Subcutaneous abdominal adipose tissue (tissue), 5 donors: ENCODE results near the gene CNKSR3.

Experiments used
- H3K27ac ChIP-seq: one replicate; pipeline ENCODE4 v1.7.0; 2013; ENCODE audit warnings: low read depth, mild to moderate bottlenecking, inconsistent platforms, low read length, moderate library complexity
- H3K27me3 ChIP-seq, 5 donors: one replicate each; pipeline ENCODE4 v1.7.0; 2013; ENCODE audit warnings: low read length in 5 of 5, inconsistent platforms in 1 of 5; ENCODE audit not compliant: control insufficient read depth in 5 of 5, insufficient read depth in 4 of 5
- H3K36me3 ChIP-seq, 5 donors: one replicate each; pipeline ENCODE4 v1.7.0; 2013; ENCODE audit warnings: low read length in 5 of 5; ENCODE audit not compliant: control insufficient read depth in 5 of 5, insufficient read depth in 5 of 5
- H3K4me1 ChIP-seq, 5 donors: one replicate each; pipeline ENCODE4 v1.7.0; 2013; ENCODE audit warnings: low read length in 5 of 5, mild to moderate bottlenecking in 3 of 5, moderate library complexity in 1 of 5; ENCODE audit not compliant: control insufficient read depth in 5 of 5, insufficient read depth in 5 of 5
- H3K4me3 ChIP-seq, 5 donors: one replicate each; pipeline ENCODE4 v1.7.0; 2013; ENCODE audit warnings: low read length in 5 of 5, low read depth in 1 of 5
- H3K9ac ChIP-seq, 5 donors: one replicate each; pipeline ENCODE4 v1.7.0; 2013; ENCODE audit warnings: low read length in 5 of 5, mild to moderate bottlenecking in 4 of 5, moderate library complexity in 3 of 5
- H3K9me3 ChIP-seq, 5 donors: one replicate each; pipeline ENCODE4 v1.7.0; 2013; ENCODE audit warnings: low read length in 5 of 5; ENCODE audit not compliant: control insufficient read depth in 5 of 5
- donor health status: healthy.
- donor health status: healthy.
- donor health status: healthy.
- donor health status: healthy.
- donor health status: healthy.

The CNKSR3 gene

GRCh38 chr6:154459513-154459912 is 51.0 kb downstream of the CNKSR3 start:
- Histone ChIP-seq H3K27me3 (no peaks in the 10 kb centered on the region), H3K9ac (no peak overlapping the region), H3K4me3 (no peak overlapping the region), H3K9me3 (no peaks in the 10 kb centered on the region), H3K4me1 (peaks cover 0 to 3% (median 0%) of the 10 kb centered on the region in 5 donors), H3K27ac (no peak overlapping the region), H3K36me3 (no peaks in the 10 kb centered on the region)

DNA sequence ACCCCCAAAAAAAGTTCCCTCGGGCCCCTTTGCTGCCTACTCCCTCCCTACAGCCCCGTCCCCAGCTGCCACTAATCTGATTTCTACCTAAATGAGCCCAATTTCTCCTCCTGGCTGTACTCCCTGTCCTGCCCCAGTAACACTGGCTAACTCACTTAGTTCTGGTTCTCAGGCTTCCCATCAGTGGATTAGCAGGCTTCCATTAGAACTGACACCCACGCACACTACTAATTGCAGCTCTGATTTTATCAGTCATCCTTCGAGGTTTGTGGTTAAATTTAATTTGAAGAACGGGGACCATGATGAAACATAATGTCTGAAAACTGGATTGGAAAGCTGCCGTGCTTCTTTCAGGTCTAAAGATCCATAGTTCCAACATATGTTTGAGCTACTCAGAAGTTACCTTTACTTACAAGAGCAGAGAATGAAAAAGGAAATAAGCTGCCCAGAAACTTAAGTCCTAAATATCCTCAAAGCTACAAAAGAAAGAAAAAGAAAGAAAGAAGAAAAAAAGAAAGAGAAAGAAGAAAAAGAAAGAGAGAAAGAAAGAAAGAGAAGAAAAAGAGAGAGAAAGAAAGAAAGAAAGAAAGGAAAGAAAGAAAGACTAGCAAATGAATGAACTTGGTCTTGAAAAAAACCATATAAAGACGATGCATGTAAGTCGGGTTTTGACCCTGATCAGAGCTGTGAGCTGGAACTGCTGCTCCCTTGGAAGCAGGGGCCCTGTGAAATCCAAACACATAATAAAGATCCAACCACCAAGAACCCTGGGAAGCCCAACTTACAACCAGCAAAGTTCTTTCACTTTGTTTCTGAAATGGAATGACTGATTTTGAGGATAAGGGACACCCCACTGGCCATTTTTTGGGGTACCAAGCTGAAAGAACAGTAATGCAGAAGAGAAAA is 51.7 kb downstream of the CNKSR3 start:
- Histone ChIP-seq H3K4me1 (peaks cover 0 to 3% (median 0%) of the 10 kb centered on the region in 5 donors), H3K27ac (no peak overlapping the region), H3K9ac (no peak overlapping the region), H3K9me3 (no peaks in the 10 kb centered on the region), H3K27me3 (no peaks in the 10 kb centered on the region), H3K36me3 (no peaks in the 10 kb centered on the region), H3K4me3 (no peak overlapping the region)

DNA sequence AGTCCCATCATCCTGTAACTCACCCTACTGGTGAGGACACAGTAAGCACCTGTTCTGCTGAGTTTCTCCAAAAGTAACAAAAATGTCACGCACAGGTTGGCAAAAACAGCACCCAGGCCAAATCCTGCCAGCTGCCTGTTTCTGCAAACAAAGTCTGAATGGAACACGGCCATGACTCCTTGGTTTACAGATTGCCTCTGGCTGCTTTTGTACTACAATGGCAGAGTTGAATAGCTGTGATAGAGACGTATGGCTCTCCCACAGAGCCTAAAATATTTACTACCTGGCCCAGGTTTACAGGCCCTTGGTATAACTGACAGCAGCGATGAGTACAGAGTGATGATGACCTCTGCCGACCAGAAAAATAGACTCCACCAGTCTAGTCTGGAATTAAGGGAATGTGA is 52.6 kb downstream of the CNKSR3 start:
- H3K4me3 ChIP-seq: no peak overlapping the region
- no peaks in the 10 kb centered on the region for H3K27me3 ChIP-seq
- no peaks in the 10 kb centered on the region for H3K9me3 ChIP-seq
- H3K4me1 ChIP-seq: peaks cover 0 to 3% (median 0%) of the 10 kb centered on the region in 5 donors
- no peak overlapping the region for H3K27ac ChIP-seq
- H3K36me3 ChIP-seq: no peaks in the 10 kb centered on the region
- H3K9ac ChIP-seq: no peak overlapping the region

GRCh38 chr6:154457046-154457713 is 53.3 kb downstream of the CNKSR3 start:
- H3K27me3 ChIP-seq: no peaks in the 10 kb centered on the region
- no peaks in the 10 kb centered on the region for H3K36me3 ChIP-seq
- H3K27ac ChIP-seq: no peak overlapping the region
- peaks cover 0 to 1% (median 0%) of the 10 kb centered on the region in 5 donors for H3K4me1 ChIP-seq
- no peaks in the 10 kb centered on the region for H3K9me3 ChIP-seq
- no peak overlapping the region for H3K9ac ChIP-seq
- no peak overlapping the region for H3K4me3 ChIP-seq

DNA sequence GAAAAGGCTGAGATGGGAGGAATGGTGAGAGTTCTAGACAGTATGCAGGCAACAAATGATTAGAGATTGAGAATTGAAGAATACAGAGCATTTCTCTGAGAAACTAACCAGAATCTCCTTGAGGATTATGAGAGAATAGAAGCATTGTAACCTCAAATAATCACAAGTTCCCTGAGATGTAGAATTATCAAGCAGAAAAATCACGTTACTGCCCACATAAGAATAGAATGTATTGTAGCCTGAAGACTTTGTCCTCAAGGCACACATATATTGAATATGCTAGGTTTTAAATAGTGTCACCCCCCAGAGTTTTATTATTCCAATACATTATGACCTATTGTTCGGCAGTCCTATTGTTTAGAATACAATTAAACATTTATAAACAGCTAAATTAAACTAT is 57.2 kb downstream of the CNKSR3 start:
- H3K9ac ChIP-seq: no peak overlapping the region
- no peaks in the 10 kb centered on the region for H3K36me3 ChIP-seq
- H3K4me3 ChIP-seq: no peak overlapping the region
- H3K27me3 ChIP-seq: no peaks in the 10 kb centered on the region
- H3K27ac ChIP-seq: no peak overlapping the region
- peaks cover 0 to 7% (median 6%) of the 10 kb centered on the region in 5 donors for H3K4me1 ChIP-seq
- no peaks in the 10 kb centered on the region for H3K9me3 ChIP-seq

GRCh38 chr6:154450498-154450897 is 60.0 kb downstream of the CNKSR3 start:
- H3K4me1 ChIP-seq: peaks cover 0 to 20% (median 8%) of the 10 kb centered on the region in 5 donors
- H3K27ac ChIP-seq: no peak overlapping the region
- no peaks in the 10 kb centered on the region for H3K27me3 ChIP-seq
- H3K36me3 ChIP-seq: no peaks in the 10 kb centered on the region
- H3K4me3 ChIP-seq: no peak overlapping the region
- no peaks in the 10 kb centered on the region for H3K9me3 ChIP-seq
- H3K9ac ChIP-seq: no peak overlapping the region

GRCh38 chr6:154448448-154449096 is 61.9 kb downstream of the CNKSR3 start:
- Histone ChIP-seq H3K27me3 (no peaks in the 10 kb centered on the region), H3K27ac (no peak overlapping the region), H3K4me3 (peak overlapping the region in 4 of 5 donors; percentile 1 to 37 (median 16)), H3K36me3 (no peaks in the 10 kb centered on the region), H3K9ac (no peak overlapping the region), H3K9me3 (no peaks in the 10 kb centered on the region), H3K4me1 (peaks cover 0 to 20% (median 8%) of the 10 kb centered on the region in 5 donors)

GRCh38 chr6:154447954-154448353 is 62.5 kb downstream of the CNKSR3 start:
- Histone ChIP-seq H3K27ac (no peak overlapping the region), H3K4me3 (peak overlapping the region in 3 of 5 donors; percentile 1 to 25 (median 6)), H3K4me1 (peaks cover 0 to 20% (median 8%) of the 10 kb centered on the region in 5 donors), H3K9ac (no peak overlapping the region), H3K27me3 (no peaks in the 10 kb centered on the region), H3K36me3 (no peaks in the 10 kb centered on the region), H3K9me3 (no peaks in the 10 kb centered on the region)

GRCh38 chr6:154446984-154447383 is 63.5 kb downstream of the CNKSR3 start:
- no peaks in the 10 kb centered on the region for H3K36me3 ChIP-seq
- no peaks in the 10 kb centered on the region for H3K27me3 ChIP-seq
- H3K27ac ChIP-seq: no peak overlapping the region
- no peak overlapping the region for H3K4me3 ChIP-seq
- H3K9me3 ChIP-seq: no peaks in the 10 kb centered on the region
- H3K4me1 ChIP-seq: peaks cover 0 to 20% (median 8%) of the 10 kb centered on the region in 5 donors
- H3K9ac ChIP-seq: no peak overlapping the region

- H3K27me3 ChIP-seq: no peaks in the 10 kb centered on the region
- H3K36me3 ChIP-seq: no peaks in the 10 kb centered on the region
- H3K4me1 ChIP-seq: peaks cover 0 to 20% (median 8%) of the 10 kb centered on the region in 5 donors
- H3K4me3 ChIP-seq: no peak overlapping the region
- H3K9ac ChIP-seq: no peak overlapping the region
- H3K9me3 ChIP-seq: no peaks in the 10 kb centered on the region
- no peak overlapping the region for H3K27ac ChIP-seq
Observed at GRCh38 chr6:154445417-154445816, 65.1 kb downstream of the CNKSR3 start.
